HCT116 (cell line): ENCODE results near the gene PPFIA2.

ENCODE experiments used
- TF ChIP-seq, protein P1 (sequence below), 3 experiments: fragments of 200-600 bp in 1 of 3; sonication (generic) in 1 of 3; IDR thresholded peaks in 2 of 3; conservative IDR thresholded peaks in 1 of 3; 2 replicates each; pipeline ENCODE4 v1.5.1; 2012 to 2017; ENCODE audit warnings: low read depth in 2 of 3, low read length in 2 of 3, antibody characterized with exemption in 1 of 3, borderline replicate concordance in 1 of 3, control low read depth in 1 of 3, mild to moderate bottlenecking in 1 of 3, mixed read lengths in 1 of 3, mixed run types in 1 of 3, moderate library complexity in 1 of 3; ENCODE audit not compliant: insufficient read depth in 1 of 3
- TF ChIP-seq, protein P2 (sequence below): IDR thresholded peaks from 2 replicates; pipeline ENCODE4 v1.6.1; 2012; ENCODE audit warnings: low read depth

DNA sequence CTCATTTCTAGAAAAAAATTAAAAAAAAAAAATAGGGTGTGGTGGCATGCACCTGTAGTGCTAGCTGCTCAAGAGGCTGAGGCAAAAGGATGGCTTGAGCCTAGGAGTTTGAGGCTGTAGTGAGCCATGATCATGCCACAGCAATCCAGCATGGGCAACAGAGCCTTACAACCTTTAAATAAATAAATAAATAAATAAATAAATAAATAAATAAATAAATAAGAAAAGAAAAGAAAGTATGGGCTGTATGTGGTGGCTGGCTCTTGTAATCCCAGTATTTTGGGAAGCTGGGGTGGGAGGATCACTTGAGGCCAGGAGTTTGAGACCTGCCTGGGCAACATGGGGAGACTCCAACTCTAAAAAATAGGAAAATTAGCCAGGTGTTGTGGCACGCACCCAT is 373.0 kb downstream of the PPFIA2 start:
- TF ChIP-seq, protein P1, sequence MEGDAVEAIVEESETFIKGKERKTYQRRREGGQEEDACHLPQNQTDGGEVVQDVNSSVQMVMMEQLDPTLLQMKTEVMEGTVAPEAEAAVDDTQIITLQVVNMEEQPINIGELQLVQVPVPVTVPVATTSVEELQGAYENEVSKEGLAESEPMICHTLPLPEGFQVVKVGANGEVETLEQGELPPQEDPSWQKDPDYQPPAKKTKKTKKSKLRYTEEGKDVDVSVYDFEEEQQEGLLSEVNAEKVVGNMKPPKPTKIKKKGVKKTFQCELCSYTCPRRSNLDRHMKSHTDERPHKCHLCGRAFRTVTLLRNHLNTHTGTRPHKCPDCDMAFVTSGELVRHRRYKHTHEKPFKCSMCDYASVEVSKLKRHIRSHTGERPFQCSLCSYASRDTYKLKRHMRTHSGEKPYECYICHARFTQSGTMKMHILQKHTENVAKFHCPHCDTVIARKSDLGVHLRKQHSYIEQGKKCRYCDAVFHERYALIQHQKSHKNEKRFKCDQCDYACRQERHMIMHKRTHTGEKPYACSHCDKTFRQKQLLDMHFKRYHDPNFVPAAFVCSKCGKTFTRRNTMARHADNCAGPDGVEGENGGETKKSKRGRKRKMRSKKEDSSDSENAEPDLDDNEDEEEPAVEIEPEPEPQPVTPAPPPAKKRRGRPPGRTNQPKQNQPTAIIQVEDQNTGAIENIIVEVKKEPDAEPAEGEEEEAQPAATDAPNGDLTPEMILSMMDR (IDR thresholded peaks at IDR 0.05 in 2 of 3, conservative IDR thresholded peaks at IDR 0.05 in 1 of 3; ENCODE audit: borderline replicate concordance in 1 of 3, insufficient read depth in 1 of 3, low read depth in 2 of 3, low read length in 2 of 3) = no peak
- TF ChIP-seq, protein P2, sequence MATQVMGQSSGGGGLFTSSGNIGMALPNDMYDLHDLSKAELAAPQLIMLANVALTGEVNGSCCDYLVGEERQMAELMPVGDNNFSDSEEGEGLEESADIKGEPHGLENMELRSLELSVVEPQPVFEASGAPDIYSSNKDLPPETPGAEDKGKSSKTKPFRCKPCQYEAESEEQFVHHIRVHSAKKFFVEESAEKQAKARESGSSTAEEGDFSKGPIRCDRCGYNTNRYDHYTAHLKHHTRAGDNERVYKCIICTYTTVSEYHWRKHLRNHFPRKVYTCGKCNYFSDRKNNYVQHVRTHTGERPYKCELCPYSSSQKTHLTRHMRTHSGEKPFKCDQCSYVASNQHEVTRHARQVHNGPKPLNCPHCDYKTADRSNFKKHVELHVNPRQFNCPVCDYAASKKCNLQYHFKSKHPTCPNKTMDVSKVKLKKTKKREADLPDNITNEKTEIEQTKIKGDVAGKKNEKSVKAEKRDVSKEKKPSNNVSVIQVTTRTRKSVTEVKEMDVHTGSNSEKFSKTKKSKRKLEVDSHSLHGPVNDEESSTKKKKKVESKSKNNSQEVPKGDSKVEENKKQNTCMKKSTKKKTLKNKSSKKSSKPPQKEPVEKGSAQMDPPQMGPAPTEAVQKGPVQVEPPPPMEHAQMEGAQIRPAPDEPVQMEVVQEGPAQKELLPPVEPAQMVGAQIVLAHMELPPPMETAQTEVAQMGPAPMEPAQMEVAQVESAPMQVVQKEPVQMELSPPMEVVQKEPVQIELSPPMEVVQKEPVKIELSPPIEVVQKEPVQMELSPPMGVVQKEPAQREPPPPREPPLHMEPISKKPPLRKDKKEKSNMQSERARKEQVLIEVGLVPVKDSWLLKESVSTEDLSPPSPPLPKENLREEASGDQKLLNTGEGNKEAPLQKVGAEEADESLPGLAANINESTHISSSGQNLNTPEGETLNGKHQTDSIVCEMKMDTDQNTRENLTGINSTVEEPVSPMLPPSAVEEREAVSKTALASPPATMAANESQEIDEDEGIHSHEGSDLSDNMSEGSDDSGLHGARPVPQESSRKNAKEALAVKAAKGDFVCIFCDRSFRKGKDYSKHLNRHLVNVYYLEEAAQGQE = no peak
